WI38 (cell line): ENCODE results near the gene CDC42EP4.

Experiments
- H3K4me3 ChIP-seq: 2 replicates; pipeline ENCODE4 v1.5.1; 2011; ENCODE audit warnings: low read depth, mild to moderate bottlenecking, control low read depth, low read length
- TF ChIP-seq, protein P1 (sequence below): IDR thresholded peaks from 2 replicates; pipeline ENCODE4 v1.5.1; 2012; ENCODE audit warnings: low read depth, mild to moderate bottlenecking, control low read depth, low read length

Gene CDC42EP4

DNA sequence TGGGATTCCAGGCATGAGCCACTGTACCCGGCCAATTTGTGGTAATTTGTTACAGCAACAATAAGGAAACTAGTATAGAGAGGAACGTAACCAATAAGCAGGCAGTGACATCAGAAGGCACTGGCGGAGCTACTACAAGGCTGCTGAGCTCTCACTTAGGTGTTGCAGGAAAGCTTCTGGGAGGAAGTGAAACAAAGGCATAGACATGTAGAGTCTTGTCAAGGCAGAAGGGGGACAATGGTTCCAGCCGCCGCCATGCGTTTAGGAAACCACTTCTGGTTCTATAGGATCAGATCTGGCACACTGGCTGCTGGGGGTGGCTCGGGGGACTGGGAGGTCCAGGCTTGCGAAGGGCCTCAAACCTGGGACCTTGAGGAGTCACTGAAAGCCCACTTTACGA, 40.7 kb downstream of the CDC42EP4 start:
- TF ChIP-seq, protein P1, sequence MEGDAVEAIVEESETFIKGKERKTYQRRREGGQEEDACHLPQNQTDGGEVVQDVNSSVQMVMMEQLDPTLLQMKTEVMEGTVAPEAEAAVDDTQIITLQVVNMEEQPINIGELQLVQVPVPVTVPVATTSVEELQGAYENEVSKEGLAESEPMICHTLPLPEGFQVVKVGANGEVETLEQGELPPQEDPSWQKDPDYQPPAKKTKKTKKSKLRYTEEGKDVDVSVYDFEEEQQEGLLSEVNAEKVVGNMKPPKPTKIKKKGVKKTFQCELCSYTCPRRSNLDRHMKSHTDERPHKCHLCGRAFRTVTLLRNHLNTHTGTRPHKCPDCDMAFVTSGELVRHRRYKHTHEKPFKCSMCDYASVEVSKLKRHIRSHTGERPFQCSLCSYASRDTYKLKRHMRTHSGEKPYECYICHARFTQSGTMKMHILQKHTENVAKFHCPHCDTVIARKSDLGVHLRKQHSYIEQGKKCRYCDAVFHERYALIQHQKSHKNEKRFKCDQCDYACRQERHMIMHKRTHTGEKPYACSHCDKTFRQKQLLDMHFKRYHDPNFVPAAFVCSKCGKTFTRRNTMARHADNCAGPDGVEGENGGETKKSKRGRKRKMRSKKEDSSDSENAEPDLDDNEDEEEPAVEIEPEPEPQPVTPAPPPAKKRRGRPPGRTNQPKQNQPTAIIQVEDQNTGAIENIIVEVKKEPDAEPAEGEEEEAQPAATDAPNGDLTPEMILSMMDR = no peak
- H3K4me3 ChIP-seq = no peak overlapping the region

DNA sequence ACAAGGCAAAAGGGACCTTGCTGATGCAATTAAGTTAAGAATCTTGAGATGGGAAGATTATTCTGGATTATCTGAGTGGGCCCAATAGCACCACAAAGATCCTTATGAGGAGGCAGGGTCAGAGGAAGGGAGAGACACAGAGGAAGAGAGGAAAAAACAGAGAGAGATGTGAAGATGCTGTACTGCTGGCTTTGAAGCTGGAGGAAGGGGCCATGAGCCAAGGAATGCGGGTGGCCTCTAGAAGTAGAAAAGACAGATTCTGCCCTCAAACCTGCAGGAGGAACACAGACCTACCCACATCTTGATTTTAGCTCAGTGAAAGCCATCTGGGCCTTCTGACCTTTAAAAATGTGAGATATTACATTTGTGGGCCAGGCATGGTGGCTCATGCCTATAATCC, 42.0 kb downstream of the CDC42EP4 start:
- TF ChIP-seq, protein P1 = no peak
- H3K4me3 ChIP-seq = no peak overlapping the region

GRCh38 chr17:73269329-73269615, 42.5 kb downstream of the CDC42EP4 start:
- H3K4me3 ChIP-seq = no peak overlapping the region
- TF ChIP-seq, protein P1 = no peak

GRCh38 chr17:73268582-73269328, 43.0 kb downstream of the CDC42EP4 start:
- TF ChIP-seq, protein P1 = no peak
- no peak overlapping the region for H3K4me3 ChIP-seq

- TF ChIP-seq, protein P1 = no peak
- H3K4me3 ChIP-seq = no peak overlapping the region
These were observed 43.9 kb downstream of the CDC42EP4 start for GRCh38 chr17:73267648-73268537.

GRCh38 chr17:73266796-73267195, 45.0 kb downstream of the CDC42EP4 start:
- TF ChIP-seq, protein P1 = no peak
- no peak overlapping the region for H3K4me3 ChIP-seq
